Left forelimb (tissue), 1 donor: ENCODE data around the gene RINT1.
A peak's percentile ranks its signal among the peaks of the same experiment; 100 is the strongest.
"Not testable (repeated sequence)": the region's sequence is repeated elsewhere in the genome, so short reads cannot be mapped to it uniquely, and the experiment has no call there.

Experiments
- DNase-seq: peaks from one replicate; pipeline ENCODE4 v3.0.0-alpha.2; 2018; ENCODE audit warnings: low spot score

The RINT1 gene

GRCh38 chr7:105531792-105532671, at the start of gene RINT1:
RINT1 (plus strand) TSS chr7:105532201; CDS start chr7:105532316, 115 bp downstream.
- peak; percentile 90 for DNase-seq

- no peak for DNase-seq
Measured at GRCh38 chr7:105487579-105488571, 44.1 kb upstream of the RINT1 start.

- DNase-seq, result no peak
Measured at GRCh38 chr7:105489409-105489808, 42.6 kb upstream of the RINT1 start.

- no peak for DNase-seq
Measured at GRCh38 chr7:105493196-105493922, 38.6 kb upstream of the RINT1 start.

- no peak for DNase-seq
Measured at GRCh38 chr7:105493923-105494315, 38.1 kb upstream of the RINT1 start.

GRCh38 chr7:105496521-105496920, 35.5 kb upstream of the RINT1 start:
- no peak for DNase-seq

GRCh38 chr7:105497016-105497415, 35.0 kb upstream of the RINT1 start:
- no peak for DNase-seq

- no peak for DNase-seq
Measured at GRCh38 chr7:105502173-105502572, 29.8 kb upstream of the RINT1 start.

GRCh38 chr7:105512415-105512814, 19.6 kb upstream of the RINT1 start:
- no peak for DNase-seq

GRCh38 chr7:105512926-105513526, 19.0 kb upstream of the RINT1 start:
- no peak for DNase-seq

- DNase-seq, result not testable (repeated sequence)
Measured at GRCh38 chr7:105515610-105516009, 16.4 kb upstream of the RINT1 start.

GRCh38 chr7:105519353-105519752, 12.6 kb upstream of the RINT1 start:
- no peak for DNase-seq

GRCh38 chr7:105520620-105521019, 11.4 kb upstream of the RINT1 start:
- not testable (repeated sequence) for DNase-seq

- DNase-seq, result no peak
Measured at GRCh38 chr7:105521027-105521716, 10.8 kb upstream of the RINT1 start.

- peak; percentile 94 for DNase-seq
Measured at GRCh38 chr7:105521717-105522463, 10.1 kb upstream of the RINT1 start, which contains the start of gene PUS7. PUS7 (minus strand) TSS chr7:105522271; CDS start chr7:105508512, 13,759 bp downstream.

GRCh38 chr7:105524423-105524822, 7.6 kb upstream of the RINT1 start:
- DNase-seq, result not testable (repeated sequence)

- DNase-seq, result no peak
Measured at GRCh38 chr7:105524840-105525239, 7.2 kb upstream of the RINT1 start.

GRCh38 chr7:105527737-105528136, 4.3 kb upstream of the RINT1 start:
- DNase-seq, result not testable (repeated sequence)

GRCh38 chr7:105530126-105530525, 1.9 kb upstream of the RINT1 start:
- no peak for DNase-seq

GRCh38 chr7:105530546-105530945, 1.5 kb upstream of the RINT1 start:
- no peak for DNase-seq
